ENCODE data around the gene FCHSD2. TPM values are rescaled to one million over a fixed set of nuclear protein-coding genes. Genes with fewer than 3 reads are reported as not detected.
"Not testable (repeated sequence)": the region's sequence is repeated elsewhere in the genome, so short reads cannot be mapped to it uniquely, and the experiment has no call there.

FCHSD2 gene
- total RNA-seq, 1 experiment from 2014 or later, result 5.7 TPM

GRCh38 chr11:73003088-73003487 is 139.0 kb downstream of the FCHSD2 start:
- Histone ChIP-seq H3K4me3 (no peak overlapping the region), H3K27ac (no peak overlapping the region), H3K27me3 (replicated peaks) (no peaks in the 10 kb centered on the region), H3K9me3 (replicated peaks) (no peaks in the 10 kb centered on the region), H3K36me3 (no peaks in the 10 kb centered on the region), H3K4me1 (replicated peaks) (no peaks in the 10 kb centered on the region)
- no peak for DNase-seq (ENCODE audit: low read depth in 1 of 2, low spot score in 2 of 2)

- no peak for DNase-seq (ENCODE audit: low read depth in 1 of 2, low spot score in 2 of 2)
- Histone ChIP-seq H3K9me3 (replicated peaks) (no peaks in the 10 kb centered on the region), H3K4me1 (replicated peaks) (no peaks in the 10 kb centered on the region), H3K27ac (no peak overlapping the region), H3K27me3 (replicated peaks) (no peaks in the 10 kb centered on the region), H3K4me3 (no peak overlapping the region), H3K36me3 (no peaks in the 10 kb centered on the region)
Observed at GRCh38 chr11:73002214-73002613, 139.9 kb downstream of the FCHSD2 start.

- no peak for DNase-seq (ENCODE audit: low read depth in 1 of 2, low spot score in 2 of 2)
- no peaks in the 10 kb centered on the region for H3K9me3 ChIP-seq (replicated peaks)
- no peaks in the 10 kb centered on the region for H3K27me3 ChIP-seq (replicated peaks)
- no peak overlapping the region for H3K4me3 ChIP-seq
- no peaks in the 10 kb centered on the region for H3K4me1 ChIP-seq (replicated peaks)
- H3K27ac ChIP-seq, result no peak overlapping the region
- H3K36me3 ChIP-seq, result no peaks in the 10 kb centered on the region
Observed at GRCh38 chr11:73001615-73002014, 140.5 kb downstream of the FCHSD2 start.

- H3K36me3 ChIP-seq, result no peaks in the 10 kb centered on the region
- H3K4me3 ChIP-seq, result no peak overlapping the region
- no peak for DNase-seq (ENCODE audit: low read depth in 1 of 2, low spot score in 2 of 2)
- H3K9me3 ChIP-seq (replicated peaks), result no peaks in the 10 kb centered on the region
- H3K27ac ChIP-seq, result no peak overlapping the region
- H3K27me3 ChIP-seq (replicated peaks), result no peaks in the 10 kb centered on the region
- no peaks in the 10 kb centered on the region for H3K4me1 ChIP-seq (replicated peaks)
Observed at GRCh38 chr11:72998676-72999075, 143.4 kb downstream of the FCHSD2 start.

GRCh38 chr11:72996959-72997358 is 145.2 kb downstream of the FCHSD2 start:
- Histone ChIP-seq H3K36me3 (no peaks in the 10 kb centered on the region), H3K4me1 (replicated peaks) (no peaks in the 10 kb centered on the region), H3K27me3 (replicated peaks) (no peaks in the 10 kb centered on the region), H3K4me3 (no peak overlapping the region), H3K27ac (no peak overlapping the region), H3K9me3 (replicated peaks) (no peaks in the 10 kb centered on the region)
- DNase-seq (ENCODE audit: low read depth in 1 of 2, low spot score in 2 of 2), result no peak

GRCh38 chr11:72989727-72990126 is 152.4 kb downstream of the FCHSD2 start:
- no peaks in the 10 kb centered on the region for H3K27me3 ChIP-seq (replicated peaks)
- H3K27ac ChIP-seq, result no peak overlapping the region
- H3K36me3 ChIP-seq, result no peaks in the 10 kb centered on the region
- no peaks in the 10 kb centered on the region for H3K4me1 ChIP-seq (replicated peaks)
- no peak for DNase-seq (ENCODE audit: low read depth in 1 of 2, low spot score in 2 of 2)
- H3K9me3 ChIP-seq (replicated peaks), result no peaks in the 10 kb centered on the region
- H3K4me3 ChIP-seq, result no peak overlapping the region

GRCh38 chr11:72988821-72989220 is 153.3 kb downstream of the FCHSD2 start:
- Histone ChIP-seq H3K9me3 (replicated peaks) (no peaks in the 10 kb centered on the region), H3K27me3 (replicated peaks) (no peaks in the 10 kb centered on the region), H3K4me1 (replicated peaks) (no peaks in the 10 kb centered on the region), H3K36me3 (no peaks in the 10 kb centered on the region), H3K4me3 (no peak overlapping the region), H3K27ac (no peak overlapping the region)
- DNase-seq (ENCODE audit: low read depth in 1 of 2, low spot score in 2 of 2), result no peak

- DNase-seq (ENCODE audit: low read depth in 1 of 2, low spot score in 2 of 2), result no peak
- no peak overlapping the region for H3K4me3 ChIP-seq
- H3K27ac ChIP-seq, result no peak overlapping the region
Observed at GRCh38 chr11:72985645-72986044, 156.5 kb downstream of the FCHSD2 start.

GRCh38 chr11:72984453-72985077 is 157.6 kb downstream of the FCHSD2 start:
- H3K27ac ChIP-seq, result no peak overlapping the region
- no peaks in the 10 kb centered on the region for H3K27me3 ChIP-seq (replicated peaks)
- H3K36me3 ChIP-seq, result 0 out of 2 replicates have a peak, but pooled peaks cover 4% of the 10 kb centered on the region
- no peaks in the 10 kb centered on the region for H3K4me1 ChIP-seq (replicated peaks)
- H3K9me3 ChIP-seq (replicated peaks), result no peaks in the 10 kb centered on the region
- DNase-seq (ENCODE audit: low read depth in 1 of 2, low spot score in 2 of 2), result no peak
- no peak overlapping the region for H3K4me3 ChIP-seq

More at GRCh38 chr11:72985645-72986044, 156.5 kb downstream of the FCHSD2 start:
- no peaks in the 10 kb centered on the region for H3K9me3 ChIP-seq (replicated peaks)
- H3K27me3 ChIP-seq (replicated peaks), result no peaks in the 10 kb centered on the region
- no peaks in the 10 kb centered on the region for H3K4me1 ChIP-seq (replicated peaks)
- no peaks in the 10 kb centered on the region for H3K36me3 ChIP-seq

- DNase-seq (ENCODE audit: low read depth in 1 of 2, low spot score in 2 of 2), result no peak
- H3K27ac ChIP-seq, result no peak overlapping the region
- H3K27me3 ChIP-seq (replicated peaks), result no peaks in the 10 kb centered on the region
- H3K36me3 ChIP-seq, result 0 out of 2 replicates have a peak, but pooled peaks cover 4% of the 10 kb centered on the region
- no peaks in the 10 kb centered on the region for H3K9me3 ChIP-seq (replicated peaks)
- no peaks in the 10 kb centered on the region for H3K4me1 ChIP-seq (replicated peaks)
- H3K4me3 ChIP-seq, result no peak overlapping the region
Observed at GRCh38 chr11:72983560-72983959, 158.6 kb downstream of the FCHSD2 start.

- Histone ChIP-seq H3K4me3 (no peak overlapping the region), H3K4me1 (replicated peaks) (no peaks in the 10 kb centered on the region), H3K27ac (no peak overlapping the region), H3K36me3 (0 out of 2 replicates have a peak, but pooled peaks cover 4% of the 10 kb centered on the region), H3K27me3 (replicated peaks) (no peaks in the 10 kb centered on the region), H3K9me3 (replicated peaks) (no peaks in the 10 kb centered on the region)
- DNase-seq (ENCODE audit: low read depth in 1 of 2, low spot score in 2 of 2), result no peak
Observed at GRCh38 chr11:72981971-72982685, 160.0 kb downstream of the FCHSD2 start.

GRCh38 chr11:72981080-72981479 is 161.0 kb downstream of the FCHSD2 start:
- H3K36me3 ChIP-seq, result 0 out of 2 replicates have a peak, but pooled peaks cover 4% of the 10 kb centered on the region
- no peak overlapping the region for H3K4me3 ChIP-seq

GRCh38 chr11:72977782-72978181 is 164.3 kb downstream of the FCHSD2 start:
- H3K27ac ChIP-seq; DNase-seq (ENCODE audit: low read depth in 1 of 2, low spot score in 2 of 2); H3K9me3 ChIP-seq (replicated peaks); H3K4me3 ChIP-seq; H3K4me1 ChIP-seq (replicated peaks); H3K27me3 ChIP-seq (replicated peaks); H3K36me3 ChIP-seq: not testable (repeated sequence)

More at GRCh38 chr11:72981080-72981479, 161.0 kb downstream of the FCHSD2 start:
- Histone ChIP-seq H3K9me3 (replicated peaks) (no peaks in the 10 kb centered on the region), H3K4me1 (replicated peaks) (no peaks in the 10 kb centered on the region), H3K27me3 (replicated peaks) (no peaks in the 10 kb centered on the region), H3K27ac (no peak overlapping the region)
- no peak for DNase-seq (ENCODE audit: low read depth in 1 of 2, low spot score in 2 of 2)

GRCh38 chr11:72976522-72976892 is 165.6 kb downstream of the FCHSD2 start:
- H3K27ac ChIP-seq; H3K36me3 ChIP-seq; DNase-seq (ENCODE audit: low read depth in 1 of 2, low spot score in 2 of 2); H3K27me3 ChIP-seq (replicated peaks); H3K4me3 ChIP-seq; H3K4me1 ChIP-seq (replicated peaks); H3K9me3 ChIP-seq (replicated peaks): not testable (repeated sequence)

Measured in SJSA1 (cell line).